ENCODE measurements around the gene RNF217. TPM values are rescaled to one million over a fixed set of nuclear protein-coding genes. Genes with fewer than 3 reads are reported as not detected.

Gene RNF217
- total RNA-seq, 1 donor from 2014 or later: 14.2 TPM

GRCh38 chr6:125117818-125118217 lies 155.6 kb downstream of the RNF217 start:
- FAIRE-seq (no peak), DNase-seq (ENCODE audit: low read depth) (peak; percentile 87)
- Histone ChIP-seq H3K27me3 (ENCODE audit: control insufficient read depth, insufficient read depth, low read length) (no peaks in the 10 kb centered on the region), H3K36me3 (ENCODE audit: control insufficient read depth, insufficient read depth, low read length) (no peaks in the 10 kb centered on the region), H3K4me3 (ENCODE audit: low read depth, low read length) (no peak overlapping the region)
- no peak for TF ChIP-seq CTCF (IDR thresholded peaks at IDR 0.05; ENCODE audit: insufficient read depth, low read length, severe bottlenecking)

GRCh38 chr6:125120054-125120590 lies 157.9 kb downstream of the RNF217 start:
- TF ChIP-seq CTCF (IDR thresholded peaks at IDR 0.05; ENCODE audit: insufficient read depth, low read length, severe bottlenecking): no peak
- FAIRE-seq: no peak
- H3K4me3 ChIP-seq (ENCODE audit: low read depth, low read length): no peak overlapping the region
- H3K36me3 ChIP-seq (ENCODE audit: control insufficient read depth, insufficient read depth, low read length): no peaks in the 10 kb centered on the region
- no peaks in the 10 kb centered on the region for H3K27me3 ChIP-seq (ENCODE audit: control insufficient read depth, insufficient read depth, low read length)
- DNase-seq (ENCODE audit: low read depth): no peak

GRCh38 chr6:125121894-125122293 lies 159.7 kb downstream of the RNF217 start:
- no peaks in the 10 kb centered on the region for H3K27me3 ChIP-seq (ENCODE audit: control insufficient read depth, insufficient read depth, low read length)
- FAIRE-seq: no peak
- no peaks in the 10 kb centered on the region for H3K36me3 ChIP-seq (ENCODE audit: control insufficient read depth, insufficient read depth, low read length)
- TF ChIP-seq CTCF (IDR thresholded peaks at IDR 0.05; ENCODE audit: insufficient read depth, low read length, severe bottlenecking): no peak
- no peak for DNase-seq (ENCODE audit: low read depth)
- no peak overlapping the region for H3K4me3 ChIP-seq (ENCODE audit: low read depth, low read length)

GRCh38 chr6:125123051-125123450 lies 160.8 kb downstream of the RNF217 start:
- FAIRE-seq (no peak), DNase-seq (ENCODE audit: low read depth) (no peak)
- no peaks in the 10 kb centered on the region for H3K27me3 ChIP-seq (ENCODE audit: control insufficient read depth, insufficient read depth, low read length)
- no peaks in the 10 kb centered on the region for H3K36me3 ChIP-seq (ENCODE audit: control insufficient read depth, insufficient read depth, low read length)
- no peak overlapping the region for H3K4me3 ChIP-seq (ENCODE audit: low read depth, low read length)
- no peak for TF ChIP-seq CTCF (IDR thresholded peaks at IDR 0.05; ENCODE audit: insufficient read depth, low read length, severe bottlenecking)

- DNase-seq (ENCODE audit: low read depth): no peak
- TF ChIP-seq CTCF (IDR thresholded peaks at IDR 0.05; ENCODE audit: insufficient read depth, low read length, severe bottlenecking): no peak
- no peak for FAIRE-seq
- Histone ChIP-seq H3K36me3 (ENCODE audit: control insufficient read depth, insufficient read depth, low read length) (no peaks in the 10 kb centered on the region), H3K27me3 (ENCODE audit: control insufficient read depth, insufficient read depth, low read length) (no peaks in the 10 kb centered on the region), H3K4me3 (ENCODE audit: low read depth, low read length) (no peak overlapping the region)
Measured at GRCh38 chr6:125123468-125124048, 161.3 kb downstream of the RNF217 start.
